ENCODE results near the gene RHBG. TPM values are rescaled to one million over a fixed set of nuclear protein-coding genes. Genes with fewer than 3 reads are reported as not detected.

The RHBG gene
- total RNA-seq, 4 donors from 2014 or later: 0.23 to 1.6 (median 1.1) TPM

DNA sequence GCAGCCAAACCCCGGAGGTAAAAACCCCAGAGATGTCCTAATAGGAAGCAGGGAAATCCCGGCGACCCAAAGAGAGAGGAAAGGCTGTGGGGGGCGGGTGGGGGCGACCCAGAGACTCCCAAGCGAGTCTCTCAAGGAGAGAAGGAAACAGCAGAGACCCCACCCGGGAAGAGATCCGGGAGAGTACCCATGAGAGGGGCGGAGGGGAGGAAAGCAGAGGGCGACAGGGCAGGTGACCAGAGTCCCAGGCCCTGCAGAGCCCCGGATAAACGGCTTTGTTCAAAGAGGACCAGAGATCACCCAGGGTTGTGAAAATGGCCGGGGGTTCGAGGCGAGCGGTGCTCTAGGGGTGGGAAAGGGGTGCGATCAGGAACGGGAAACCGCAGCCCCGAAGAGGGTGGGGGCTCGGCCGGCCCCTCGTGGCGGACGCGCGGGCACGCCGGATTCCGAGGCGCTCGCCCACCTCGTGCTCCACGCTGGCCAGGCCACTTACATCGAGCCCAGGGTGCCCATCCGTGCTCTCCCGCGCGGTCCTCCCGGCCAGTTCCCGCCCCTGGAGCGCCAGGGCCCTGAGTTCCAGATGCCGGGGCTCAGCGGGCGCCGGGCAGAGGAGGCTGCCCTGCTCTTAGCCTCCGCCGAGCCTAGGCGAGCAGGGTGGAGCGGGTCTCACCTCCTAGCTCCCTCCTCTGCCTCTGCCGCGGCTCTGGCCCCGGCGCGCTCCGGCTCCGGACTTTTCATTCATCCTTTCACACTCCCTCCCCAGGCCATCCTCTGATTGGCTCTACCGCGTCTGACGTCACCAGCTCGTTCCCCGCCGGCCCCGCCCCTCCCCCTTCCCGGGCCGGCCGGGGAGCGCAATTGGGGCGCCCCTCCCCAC, 52.3 kb downstream of the RHBG start:
- WGBS, 2 donors: 0 to 4% methylated on average over 17 to 29 of the region's 69 CpGs
- intact Hi-C loops (cut with DNase I): no loop called here
- H3K4me1 ChIP-seq: peaks cover 23 to 34% (median 31%) of the 10 kb centered on the region in 3 donors
- peaks cover 19 to 100% (median 23%) of the 10 kb centered on the region in 4 donors for H3K27me3 ChIP-seq
- no peaks in the 10 kb centered on the region for H3K36me3 ChIP-seq
- no peak for DNase-seq
- peak overlapping the region; percentile 16 to 53 (median 30) for H3K4me3 ChIP-seq
- no peaks in the 10 kb centered on the region for H3K9me3 ChIP-seq
- H3K27ac ChIP-seq: peak overlapping the region in 1 of 4 donors; percentile 25
- TF ChIP-seq POLR2A (IDR thresholded peaks at IDR 0.05) (no peak), CTCF (IDR thresholded peaks at IDR 0.05) (peak in 1 of 6 experiments; percentile 9)

GRCh38 chr1:156421939-156422601, 53.1 kb downstream of the RHBG start:
- Histone ChIP-seq H3K4me1 (peaks cover 23 to 34% (median 31%) of the 10 kb centered on the region in 3 donors), H3K4me3 (peak overlapping the region; percentile 16 to 53 (median 30)), H3K36me3 (no peaks in the 10 kb centered on the region), H3K9me3 (no peaks in the 10 kb centered on the region), H3K27me3 (peaks cover 19 to 100% (median 23%) of the 10 kb centered on the region in 4 donors), H3K27ac (peak overlapping the region in 2 of 4 donors; percentile 25 to 37)
- DNase-seq: no peak
- intact Hi-C loops (cut with DNase I): no loop called here
- TF ChIP-seq POLR2A (IDR thresholded peaks at IDR 0.05) (no peak), CTCF (IDR thresholded peaks at IDR 0.05) (no peak)
- 5 to 16% methylated on average over 8 to 12 of the region's 12 CpGs for WGBS, 2 donors

DNA sequence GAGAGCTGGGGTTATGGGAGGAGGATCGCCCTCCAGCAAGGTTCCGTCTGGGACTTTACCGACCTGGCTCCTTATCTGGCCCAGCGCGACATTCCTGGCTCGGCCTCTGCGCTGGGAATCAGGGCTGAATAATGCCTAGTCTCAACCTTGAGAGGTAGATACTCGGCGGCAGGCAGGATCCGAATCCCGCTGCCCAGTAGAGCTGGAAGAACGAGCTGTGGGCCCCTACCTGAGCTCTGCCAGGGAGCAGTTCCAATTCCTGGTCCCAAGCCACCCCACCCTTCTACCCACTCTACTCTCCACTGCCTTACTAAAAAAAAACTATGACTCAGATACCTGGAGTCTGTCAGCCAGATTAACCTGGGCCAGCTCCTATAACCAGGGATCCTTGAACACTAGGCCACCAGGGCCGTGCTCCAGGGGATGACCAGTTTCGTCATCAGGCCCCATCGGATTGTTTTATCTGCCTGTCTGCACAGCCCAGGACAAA, 53.6 kb downstream of the RHBG start:
- H3K4me1 ChIP-seq: peaks cover 23 to 34% (median 31%) of the 10 kb centered on the region in 3 donors
- peak overlapping the region in 2 of 4 donors; percentile 25 to 37 for H3K27ac ChIP-seq
- peaks cover 19 to 100% (median 23%) of the 10 kb centered on the region in 4 donors for H3K27me3 ChIP-seq
- intact Hi-C loops (cut with DNase I): no loop called here
- 22 to 28% methylated on average over 4 of the region's 15 CpGs for WGBS, 2 donors
- no peak for TF ChIP-seq POLR2A (IDR thresholded peaks at IDR 0.05)
- no peak for TF ChIP-seq CTCF (IDR thresholded peaks at IDR 0.05)
- no peaks in the 10 kb centered on the region for H3K9me3 ChIP-seq
- no peak for DNase-seq
- H3K4me3 ChIP-seq: no peak overlapping the region
- no peaks in the 10 kb centered on the region for H3K36me3 ChIP-seq

- peaks cover 23 to 34% (median 31%) of the 10 kb centered on the region in 3 donors for H3K4me1 ChIP-seq
- peaks cover 19 to 100% (median 23%) of the 10 kb centered on the region in 4 donors for H3K27me3 ChIP-seq
- intact Hi-C loops (cut with DNase I): no loop called here
- WGBS, 2 donors: 68 to 73% methylated on average over 7 of the region's 7 CpGs
- no peaks in the 10 kb centered on the region for H3K36me3 ChIP-seq
- TF ChIP-seq POLR2A (IDR thresholded peaks at IDR 0.05) (no peak), CTCF (IDR thresholded peaks at IDR 0.05) (no peak)
- no peak for DNase-seq
- H3K9me3 ChIP-seq: no peaks in the 10 kb centered on the region
- H3K4me3 ChIP-seq: no peak overlapping the region
- no peak overlapping the region for H3K27ac ChIP-seq
Measured at GRCh38 chr1:156423422-156424352, 54.7 kb downstream of the RHBG start.
